Dedifferentiated amniotic fluid mesenchymal stem cell (primary cell): ENCODE data around the gene SURF6.

Source experiments
- DNase-seq: peaks from one replicate; pipeline ENCODE4 v3.0.0-alpha.2; 2016; ENCODE audit errors: extremely low spot score

SURF6 gene

GRCh38 chr9:133368249-133368881 is 32.4 kb upstream of the SURF6 start:
- DNase-seq = no peak

GRCh38 chr9:133367778-133368177 is 31.8 kb upstream of the SURF6 start:
- DNase-seq = no peak

- DNase-seq = no peak
Measured at GRCh38 chr9:133367221-133367620, 31.2 kb upstream of the SURF6 start.

DNA sequence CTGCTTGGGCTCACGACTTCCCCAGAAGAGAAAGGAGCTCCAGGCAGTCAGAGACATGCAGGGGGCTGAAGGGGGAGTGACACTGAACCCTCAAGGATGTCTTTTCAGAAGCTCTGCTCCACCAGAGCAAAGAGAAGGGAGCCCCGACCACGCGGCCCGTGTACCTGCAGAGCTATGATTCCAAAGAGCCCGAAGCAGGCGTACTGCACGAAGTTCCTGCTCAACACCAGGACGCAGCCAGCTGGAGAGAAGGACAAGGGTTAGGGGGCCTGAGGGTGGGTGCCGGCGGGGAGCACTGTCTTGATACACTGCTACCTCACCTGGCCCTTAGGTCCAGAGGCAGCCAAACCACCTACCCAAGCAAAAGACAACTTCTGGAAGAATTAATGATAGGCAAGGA is 30.4 kb upstream of the SURF6 start:
- DNase-seq = no peak

GRCh38 chr9:133362359-133363044 is 26.5 kb upstream of the SURF6 start:
- DNase-seq = no peak

DNA sequence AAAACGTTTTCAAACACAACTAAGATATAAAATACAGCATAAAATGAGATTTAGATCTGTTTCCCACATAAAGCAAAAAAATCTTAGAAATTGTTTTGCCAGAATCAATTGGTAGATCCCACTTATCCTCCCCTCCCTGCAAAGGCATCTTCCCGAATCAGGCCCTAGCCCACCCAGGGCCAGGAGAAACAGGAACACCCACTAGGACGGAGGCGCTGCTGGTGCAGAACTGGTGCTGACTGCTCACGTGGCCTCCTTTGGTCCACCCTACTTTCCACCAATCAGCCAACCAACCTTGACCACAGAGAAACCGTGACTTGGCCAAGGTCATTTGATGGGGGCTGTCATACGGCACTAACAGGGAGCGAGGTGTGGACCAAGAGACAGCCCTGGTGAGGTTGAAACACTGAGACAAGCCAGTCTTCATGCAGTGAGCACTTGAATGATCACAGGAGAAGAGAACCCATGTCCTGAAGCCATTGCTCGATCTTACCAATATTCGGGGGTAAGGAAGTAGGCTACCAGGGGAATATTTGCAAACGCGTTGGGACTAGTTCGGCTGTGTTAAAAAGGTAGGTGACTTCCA is 25.6 kb upstream of the SURF6 start:
- DNase-seq = no peak

GRCh38 chr9:133360400-133361393 is 24.7 kb upstream of the SURF6 start:
- DNase-seq = no peak

DNA sequence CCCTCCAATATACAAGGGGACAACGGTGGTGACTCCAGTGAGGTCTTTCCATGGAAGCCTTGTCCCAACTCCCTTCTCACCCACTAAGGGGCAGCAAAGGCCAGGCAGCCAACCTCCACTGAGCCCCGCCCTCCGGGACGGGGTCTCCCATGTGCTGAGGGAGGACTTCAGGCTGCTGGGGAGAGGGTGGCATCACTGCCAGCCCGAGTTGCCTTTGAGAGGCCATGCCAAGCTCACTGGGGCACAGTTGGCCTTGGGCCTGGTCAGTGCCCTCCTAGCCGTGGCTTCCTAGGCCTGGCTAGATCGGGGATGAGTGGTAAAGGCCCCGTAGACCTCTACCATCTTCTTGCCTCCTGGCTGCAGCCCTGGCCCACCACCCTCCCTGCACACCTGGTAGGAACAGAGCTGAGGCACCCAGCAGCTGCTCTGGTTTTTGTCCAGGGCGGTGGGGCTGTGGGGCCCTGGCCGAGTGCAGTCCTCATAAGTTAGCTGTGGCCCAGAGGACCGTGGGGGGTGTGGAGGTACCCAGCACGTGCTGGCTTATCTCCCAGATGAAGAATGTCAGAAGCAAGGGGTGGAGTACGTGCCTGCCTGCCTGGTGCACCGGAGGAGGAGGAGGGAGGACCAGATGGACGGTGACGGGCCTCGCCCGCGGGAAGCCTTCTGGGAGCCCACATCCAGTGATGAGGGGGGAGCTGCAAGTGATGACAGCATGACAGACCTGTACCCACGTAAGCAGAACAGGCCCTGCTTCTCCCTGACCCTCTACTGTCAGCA is 23.6 kb upstream of the SURF6 start:
- DNase-seq = no peak

DNA sequence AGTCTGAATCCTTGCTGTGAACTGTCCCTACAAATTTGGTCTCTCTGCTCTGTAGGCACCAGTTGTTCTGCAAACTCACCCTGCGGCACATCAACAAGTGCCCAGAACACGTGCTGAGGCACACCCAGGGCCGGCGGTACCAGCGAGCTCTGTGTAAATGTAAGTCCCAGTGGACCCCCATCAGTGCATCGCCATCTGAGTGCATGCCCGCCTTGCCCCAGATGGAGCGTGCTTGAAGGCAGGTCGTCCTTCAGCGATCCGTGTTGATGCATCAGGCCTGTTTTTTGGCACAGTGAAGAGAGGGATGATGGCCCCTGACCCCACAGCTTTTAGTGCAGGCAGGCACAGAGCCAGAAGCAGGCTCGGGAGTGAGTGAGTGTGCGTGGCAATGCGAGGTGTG is 21.7 kb upstream of the SURF6 start:
- DNase-seq = no peak

DNA sequence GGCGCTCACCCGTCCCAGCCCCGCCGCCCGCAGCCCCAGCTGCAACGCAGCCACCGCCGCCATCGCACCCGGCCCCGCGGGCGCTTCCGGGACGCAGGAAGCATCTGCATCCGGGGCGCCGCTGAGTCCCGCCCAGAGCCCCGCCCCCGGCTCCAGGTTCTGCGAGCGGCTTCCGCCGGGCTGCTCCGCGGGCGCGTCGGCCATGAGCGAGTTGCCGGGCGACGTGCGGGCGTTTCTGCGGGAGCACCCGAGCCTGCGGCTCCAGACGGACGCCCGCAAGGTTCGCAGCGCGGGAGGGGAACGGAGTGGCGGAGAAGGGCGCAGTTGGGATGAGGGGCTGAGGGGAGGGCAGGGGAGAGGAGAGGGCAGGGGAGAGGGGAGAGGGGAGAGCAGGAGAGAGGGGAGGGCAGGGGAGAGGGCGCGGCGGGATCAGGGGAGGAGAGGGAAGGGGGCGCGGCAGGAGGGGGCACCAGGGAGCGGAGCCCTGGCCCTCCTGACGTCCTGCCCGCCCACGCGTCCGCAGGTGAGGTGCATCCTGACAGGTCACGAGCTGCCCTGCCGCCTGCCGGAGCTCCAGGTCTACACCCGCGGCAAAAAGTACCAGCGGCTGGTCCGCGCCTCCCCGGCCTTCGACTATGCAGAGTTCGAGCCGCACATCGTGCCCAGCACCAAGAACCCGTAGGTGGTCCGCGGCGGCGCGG is 20.6 kb upstream of the SURF6 start, which contains the start of the genes SURF1 and SURF2:
SURF1 (minus strand) TSS at position 97 of the 701 bp plus-strand sequence; CDS start at position 63, 34 bp downstream.
SURF2 (plus strand) TSS at position 160 of the 701 bp plus-strand sequence; CDS start at position 203, 43 bp downstream.
- DNase-seq = peak; percentile 75

- DNase-seq = no peak
Measured at GRCh38 chr9:133355881-133356357, 19.9 kb upstream of the SURF6 start.

- DNase-seq = no peak
Measured at GRCh38 chr9:133354766-133355165, 18.8 kb upstream of the SURF6 start.

- DNase-seq = no peak
Measured at GRCh38 chr9:133353548-133353947, 17.6 kb upstream of the SURF6 start.

- no peak for DNase-seq
Measured at GRCh38 chr9:133352635-133353340, 16.8 kb upstream of the SURF6 start.

DNA sequence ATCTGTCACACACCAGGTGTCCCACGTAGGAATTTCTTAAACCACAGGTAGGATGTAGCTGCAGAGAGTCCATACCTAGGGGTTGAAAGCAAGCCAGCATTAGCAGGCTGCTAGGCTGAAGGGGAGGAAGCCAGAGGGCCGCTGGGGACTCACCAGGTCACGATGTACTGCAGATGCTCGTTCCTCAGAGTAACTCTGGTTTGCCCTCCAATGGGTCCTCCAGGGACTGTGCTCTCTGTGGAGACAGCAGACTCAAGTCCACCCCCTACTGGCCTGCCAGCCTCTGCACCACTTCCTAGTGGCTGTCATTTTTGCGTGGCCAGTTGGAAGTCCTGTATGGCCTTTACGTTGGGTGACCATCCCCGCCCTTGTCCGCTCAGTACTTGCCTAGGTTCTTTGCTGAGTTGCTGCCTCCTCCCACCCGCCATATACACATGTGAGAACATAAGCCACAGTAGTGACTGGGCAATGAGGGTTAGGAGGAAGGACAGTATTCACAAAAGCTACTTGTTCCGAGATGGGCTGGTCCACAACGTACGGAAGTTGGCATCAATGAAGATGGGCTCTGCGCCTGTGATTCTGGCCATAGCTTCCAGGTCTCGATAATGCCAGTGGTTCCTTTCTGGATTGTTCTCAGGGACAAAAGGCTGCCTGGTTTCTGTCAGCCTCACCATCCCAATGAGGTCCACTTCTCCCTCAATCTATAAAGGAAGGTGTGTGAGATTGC is 16.1 kb upstream of the SURF6 start:
- DNase-seq = peak; percentile 23

DNA sequence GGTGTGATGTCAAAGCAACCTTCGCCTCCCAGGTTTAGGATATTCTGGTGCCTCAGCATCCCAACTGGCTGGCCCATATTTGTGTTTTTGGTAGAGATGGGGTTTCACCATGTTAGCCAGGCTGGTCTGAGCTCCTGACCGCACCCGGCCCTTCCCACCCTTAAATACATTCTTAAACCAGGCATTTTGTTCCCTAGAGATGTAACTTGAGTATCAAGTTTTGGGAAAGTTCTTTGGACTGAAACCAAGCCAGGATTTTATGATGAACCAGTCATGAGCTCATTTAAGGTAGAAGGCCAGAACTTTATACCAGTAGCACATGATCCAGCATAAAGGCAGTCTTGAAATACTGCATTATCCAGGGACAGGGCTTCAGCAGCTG is 15.5 kb upstream of the SURF6 start:
- no peak for DNase-seq

- no peak for DNase-seq
Measured at GRCh38 chr9:133349965-133350616, 14.1 kb upstream of the SURF6 start.
